ENCODE measurements around the gene IL21. TPM values are rescaled to one million over a fixed set of nuclear protein-coding genes. Genes with fewer than 3 reads are reported as not detected.

The IL21 gene
- total RNA-seq, 2 experiments from 2014 or later, result 0.08 to 0.14 TPM

DNA sequence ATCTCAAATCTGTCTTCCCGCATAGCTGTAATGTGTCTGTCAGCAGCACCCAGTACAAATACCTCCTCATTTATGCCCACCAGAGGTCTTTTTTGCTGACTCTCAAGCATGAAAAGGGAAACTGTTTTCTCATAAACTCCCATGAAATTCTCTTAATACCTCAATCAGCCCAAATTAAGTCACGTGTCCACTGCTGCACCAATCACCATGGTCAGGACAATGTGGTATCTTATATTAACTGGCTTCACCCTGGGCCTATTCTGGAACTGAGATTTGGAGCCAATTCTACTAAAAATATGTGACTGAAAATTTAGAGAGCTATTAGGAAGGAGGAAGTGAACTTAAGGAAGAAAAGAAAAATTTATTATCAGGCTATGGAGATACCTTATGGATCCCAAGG is 58.4 kb downstream of the IL21 start:
- Histone ChIP-seq H3K4me3 (ENCODE audit: low read length) (no peak overlapping the region), H3K9me3 (ENCODE audit: control insufficient read depth in 1 of 2, insufficient read depth in 1 of 2, low read length in 2 of 2) (peaks cover 0 to 5% of the 10 kb centered on the region in 2 experiments), H3K4me1 (ENCODE audit: insufficient read depth, low read length) (no peaks in the 10 kb centered on the region), H3K27me3 (ENCODE audit: control insufficient read depth in 1 of 2, insufficient read depth in 2 of 2, low read length in 2 of 2) (no peaks in the 10 kb centered on the region), H3K27ac (ENCODE audit: low read depth in 1 of 2, low read length in 2 of 2) (no peak overlapping the region), H3K36me3 (ENCODE audit: insufficient read depth, low read length) (no peaks in the 10 kb centered on the region)
- Mint-ChIP-seq H3K4me1 (ENCODE audit: low read depth) (no peaks in the 10 kb centered on the region), H3K36me3 (ENCODE audit: low read depth) (no peaks in the 10 kb centered on the region), H3K4me3 (no peak overlapping the region), H3K27me3 (no peaks in the 10 kb centered on the region), H3K27ac (no peak overlapping the region), H3K9me3 (no peaks in the 10 kb centered on the region)
- TF ChIP-seq, protein P1, sequence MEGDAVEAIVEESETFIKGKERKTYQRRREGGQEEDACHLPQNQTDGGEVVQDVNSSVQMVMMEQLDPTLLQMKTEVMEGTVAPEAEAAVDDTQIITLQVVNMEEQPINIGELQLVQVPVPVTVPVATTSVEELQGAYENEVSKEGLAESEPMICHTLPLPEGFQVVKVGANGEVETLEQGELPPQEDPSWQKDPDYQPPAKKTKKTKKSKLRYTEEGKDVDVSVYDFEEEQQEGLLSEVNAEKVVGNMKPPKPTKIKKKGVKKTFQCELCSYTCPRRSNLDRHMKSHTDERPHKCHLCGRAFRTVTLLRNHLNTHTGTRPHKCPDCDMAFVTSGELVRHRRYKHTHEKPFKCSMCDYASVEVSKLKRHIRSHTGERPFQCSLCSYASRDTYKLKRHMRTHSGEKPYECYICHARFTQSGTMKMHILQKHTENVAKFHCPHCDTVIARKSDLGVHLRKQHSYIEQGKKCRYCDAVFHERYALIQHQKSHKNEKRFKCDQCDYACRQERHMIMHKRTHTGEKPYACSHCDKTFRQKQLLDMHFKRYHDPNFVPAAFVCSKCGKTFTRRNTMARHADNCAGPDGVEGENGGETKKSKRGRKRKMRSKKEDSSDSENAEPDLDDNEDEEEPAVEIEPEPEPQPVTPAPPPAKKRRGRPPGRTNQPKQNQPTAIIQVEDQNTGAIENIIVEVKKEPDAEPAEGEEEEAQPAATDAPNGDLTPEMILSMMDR (IDR thresholded peaks at IDR 0.05), result no peak
- intact Hi-C loops (cut with DNase I, micrococcal nuclease), result no loop called here
- CTCF ChIA-PET, result no interaction called here
- ATAC-seq (ENCODE audit: poor library complexity) (no peak), DNase-seq (no peak)
- POLR2A ChIA-PET, result no interaction called here

Other genes with a start within 250 kb of the IL21 start
- gene ADAD1, start 242.1 kb downstream of the IL21 start, total RNA-seq, result not detected
- 1 to 10 TPM; 3.7 to 4.7 TPM for gene IL2, start 164.3 kb downstream of the IL21 start, total RNA-seq
- gene BBS12, start 111.6 kb upstream of the IL21 start, total RNA-seq, result under 1 TPM; 0.80 to 0.84 TPM
- gene FGF2, start 205.8 kb upstream of the IL21 start, total RNA-seq, result not detected